HG03432 (cell line): Measurements from ENCODE around the gene PRDM16.
"Not testable (repeated sequence)": the region's sequence is repeated elsewhere in the genome, so short reads cannot be mapped to it uniquely, and the experiment has no call there.

ENCODE experiments used
- ATAC-seq: cut with Tn5 transposase; IDR thresholded peaks from one replicate; pipeline ENCODE4 v1.9.1; 2021; ENCODE audit warnings: mild to moderate bottlenecking, moderate library complexity; ENCODE audit not compliant: unreplicated experiment

PRDM16 gene

GRCh38 chr1:3080053-3080955 is 11.3 kb downstream of the PRDM16 start:
- ATAC-seq: no peak

DNA sequence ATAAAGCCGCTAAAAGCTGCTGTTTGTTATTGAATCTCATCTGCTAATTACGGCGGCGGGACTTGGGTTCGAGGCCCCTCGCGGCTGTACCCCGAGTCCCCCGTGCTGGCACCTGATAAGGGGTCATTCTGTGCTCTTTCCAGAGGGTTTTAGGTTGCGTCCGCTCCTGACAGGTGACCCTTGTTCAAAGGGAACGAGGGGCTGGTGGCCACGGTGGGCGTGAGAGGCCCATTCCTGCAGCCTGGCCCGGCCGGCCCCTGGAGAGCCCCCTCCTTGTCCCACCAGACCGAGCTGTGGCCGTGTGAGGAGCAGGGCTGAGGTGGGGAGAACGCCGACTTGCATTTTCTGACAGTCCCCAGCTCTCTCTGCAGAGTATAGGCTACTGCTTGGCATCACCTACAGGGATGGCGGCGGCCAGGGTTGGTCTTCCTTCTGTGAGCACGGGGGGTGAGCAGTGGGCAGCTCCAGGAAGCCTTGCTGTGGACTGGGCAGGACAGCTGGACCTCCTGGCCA is 12.2 kb downstream of the PRDM16 start:
- ATAC-seq: no peak

GRCh38 chr1:3082051-3082450 is 13.0 kb downstream of the PRDM16 start:
- ATAC-seq: no peak

GRCh38 chr1:3082571-3083516 is 13.8 kb downstream of the PRDM16 start:
- ATAC-seq: no peak

GRCh38 chr1:3084154-3084553 is 15.2 kb downstream of the PRDM16 start:
- ATAC-seq: no peak

DNA sequence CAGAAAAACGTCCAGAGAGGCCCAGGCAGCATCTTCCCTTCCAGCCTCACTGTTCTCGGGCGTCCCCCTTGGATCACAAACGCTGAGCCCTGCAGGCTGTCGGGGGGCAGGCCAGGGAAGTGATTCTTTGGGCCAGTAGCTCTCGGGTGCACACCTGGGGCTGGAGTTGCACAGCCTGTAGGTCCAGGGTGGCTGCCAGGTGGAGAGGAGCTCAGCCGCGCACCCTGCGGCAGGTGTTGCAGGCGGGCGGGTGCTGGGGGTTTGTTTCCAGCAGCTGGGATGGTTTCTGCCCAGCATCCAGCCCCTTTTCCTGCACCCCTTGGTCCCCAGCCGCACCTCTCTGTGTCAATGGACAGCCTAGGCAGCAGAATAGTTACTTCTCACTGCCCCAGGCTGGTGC is 15.7 kb downstream of the PRDM16 start:
- ATAC-seq: no peak

DNA sequence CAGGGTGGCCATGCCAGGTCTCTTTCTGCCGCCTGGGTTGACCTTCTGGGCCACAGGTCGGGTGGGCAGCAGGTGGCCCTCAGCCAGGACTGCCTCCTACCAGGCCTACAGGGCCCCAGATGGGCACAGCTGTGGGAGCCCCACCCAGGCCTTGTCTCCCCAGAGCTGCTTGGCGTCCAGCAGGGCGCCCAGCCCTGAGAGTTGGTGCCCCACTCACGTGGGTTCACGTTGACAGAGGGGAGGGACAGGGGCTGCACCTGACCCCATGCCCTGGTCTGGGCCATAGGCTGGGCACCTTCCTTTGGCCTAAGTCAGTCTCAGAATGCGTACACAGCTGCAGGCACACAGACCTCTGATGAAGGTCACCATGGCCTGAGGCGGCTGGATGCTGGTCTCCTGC is 16.7 kb downstream of the PRDM16 start:
- ATAC-seq: no peak

DNA sequence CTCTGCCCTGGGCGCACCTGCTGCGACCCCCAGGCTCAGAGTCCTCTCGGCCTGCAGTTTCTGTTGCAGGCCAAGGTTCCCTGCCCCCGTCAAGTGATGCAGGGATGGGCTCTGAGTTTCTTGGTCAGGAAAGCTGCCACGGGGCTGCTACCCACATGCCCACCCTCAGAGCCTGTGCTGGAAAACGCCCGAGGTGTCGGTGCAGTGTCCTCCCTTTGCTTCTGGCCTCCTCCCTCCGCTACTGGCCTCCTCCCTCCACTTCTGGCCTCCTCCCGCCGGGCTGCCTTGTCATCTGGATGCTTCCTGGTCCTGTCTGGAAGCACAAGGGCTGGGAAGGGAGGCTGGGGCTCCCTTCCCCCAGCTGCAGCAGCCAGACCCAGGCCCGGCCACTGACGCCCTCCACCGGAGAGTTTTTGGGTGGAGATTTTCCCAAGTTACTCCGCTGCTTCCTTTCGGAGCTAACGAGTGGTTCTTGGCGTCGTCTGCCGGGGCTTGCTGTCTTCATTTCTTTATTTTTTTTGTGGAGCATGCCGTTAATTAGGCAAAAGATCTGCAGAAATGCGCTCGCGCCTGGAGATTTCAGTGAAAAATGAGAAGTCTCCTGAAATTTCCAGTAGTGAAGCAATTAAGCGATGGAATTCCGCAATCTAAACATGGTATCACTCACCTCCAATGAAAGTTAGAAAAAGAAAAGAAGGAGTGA is 17.4 kb downstream of the PRDM16 start:
- ATAC-seq: no peak

DNA sequence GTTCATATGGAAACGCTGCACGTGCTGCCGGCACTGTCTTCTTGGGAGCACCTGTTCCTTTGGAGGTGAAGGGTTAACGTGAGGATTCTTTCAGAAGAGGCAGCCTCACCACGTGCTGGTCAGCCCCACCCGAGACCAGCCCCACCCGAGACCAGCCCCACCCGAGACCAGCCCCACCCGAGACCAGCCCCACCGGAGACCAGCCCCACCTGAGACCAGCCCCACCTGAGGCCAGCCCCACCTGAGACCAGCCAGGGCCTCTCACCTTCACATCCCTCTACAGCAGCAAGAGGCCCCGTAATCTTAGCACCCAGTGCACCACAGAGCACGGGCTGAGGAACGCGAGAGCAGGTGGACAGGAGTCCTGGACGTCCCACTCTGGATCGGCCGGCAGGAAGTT is 18.0 kb downstream of the PRDM16 start:
- no peak for ATAC-seq

GRCh38 chr1:3087946-3088668 is 19.1 kb downstream of the PRDM16 start:
- ATAC-seq: not testable (repeated sequence)

GRCh38 chr1:3089490-3089889 is 20.5 kb downstream of the PRDM16 start:
- no peak for ATAC-seq

GRCh38 chr1:3091334-3091733 is 22.3 kb downstream of the PRDM16 start:
- no peak for ATAC-seq

DNA sequence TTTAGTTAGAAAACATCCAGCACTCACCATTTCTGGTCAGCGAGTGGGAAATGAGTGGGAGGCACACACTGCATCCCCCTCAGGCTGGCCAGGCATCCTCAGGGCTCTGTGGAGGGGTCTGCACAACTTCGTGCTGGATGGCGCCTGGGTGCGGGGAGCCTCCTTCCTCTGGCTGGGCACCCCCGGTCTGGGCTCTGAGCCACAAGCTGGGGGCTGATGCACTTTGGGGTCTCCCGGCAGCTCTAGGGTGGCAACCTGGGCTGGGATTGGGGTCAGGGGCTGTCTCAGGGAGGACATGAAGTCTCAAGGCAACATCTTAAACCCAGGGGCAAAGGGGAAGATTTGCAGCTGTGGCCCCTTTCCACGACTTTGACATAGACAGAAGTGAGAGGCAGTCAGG is 23.5 kb downstream of the PRDM16 start:
- ATAC-seq: no peak

- ATAC-seq: no peak
Measured at GRCh38 chr1:3093898-3094626, 25.1 kb downstream of the PRDM16 start.

GRCh38 chr1:3094863-3095780 is 26.1 kb downstream of the PRDM16 start:
- ATAC-seq: no peak

DNA sequence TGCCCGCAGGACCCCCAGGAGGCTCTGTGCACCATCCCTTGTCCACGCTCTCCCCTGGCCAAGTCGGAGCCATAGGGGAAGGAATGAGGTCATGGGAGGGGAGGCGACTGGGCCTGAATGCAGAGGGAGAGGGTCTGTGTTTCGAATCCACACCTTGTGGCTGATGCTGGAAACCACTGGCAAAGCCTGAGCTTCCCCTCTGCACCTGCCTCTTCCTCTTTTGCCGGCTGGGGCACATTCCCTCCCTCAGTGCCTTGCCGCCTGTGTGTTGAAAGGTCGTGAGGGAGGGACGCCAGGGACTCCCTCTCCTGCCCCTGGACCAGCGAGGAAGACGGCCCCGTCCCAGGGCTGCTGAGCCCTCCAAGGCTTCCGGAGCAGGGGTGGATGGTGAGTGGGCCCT is 27.3 kb downstream of the PRDM16 start:
- no peak for ATAC-seq

DNA sequence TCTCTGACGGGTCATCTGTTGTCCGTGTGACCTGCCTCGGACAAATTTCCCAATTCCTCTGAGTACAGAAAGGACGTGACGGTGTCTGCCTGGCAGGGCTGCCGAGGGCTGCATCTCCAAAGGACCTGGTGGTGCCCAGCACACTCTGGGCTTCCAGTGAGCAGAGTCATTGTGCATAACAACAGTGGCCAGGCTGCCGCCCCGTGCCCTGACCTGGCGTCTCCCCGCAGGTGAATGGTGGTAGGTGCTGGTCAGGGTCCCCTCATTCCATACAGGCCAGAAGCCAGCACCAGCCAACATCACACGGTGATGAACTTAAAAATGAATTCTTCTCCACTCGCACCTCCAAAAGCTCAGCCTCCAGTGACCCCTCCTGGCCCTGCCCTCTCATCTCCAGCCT is 28.2 kb downstream of the PRDM16 start:
- ATAC-seq: no peak

DNA sequence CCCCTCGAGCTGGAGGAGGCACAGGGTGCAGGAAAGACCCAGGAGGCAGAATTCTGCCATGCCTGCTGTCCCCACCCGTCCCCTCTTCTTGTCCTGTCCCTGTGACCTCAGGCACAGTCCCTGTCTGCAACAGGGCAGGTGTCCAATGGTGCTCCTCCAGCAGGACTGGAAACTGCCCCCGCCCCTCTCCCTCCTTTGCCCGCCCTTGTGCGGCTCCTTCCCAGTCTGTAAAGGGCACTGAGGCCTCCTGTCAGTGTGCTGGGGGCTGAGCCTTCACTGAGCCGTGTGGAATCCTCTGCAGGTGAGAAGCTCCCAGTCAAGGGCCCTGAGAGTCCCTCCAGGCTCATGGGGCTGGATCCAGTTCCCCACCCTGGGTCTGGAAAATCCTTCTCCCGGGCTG is 28.9 kb downstream of the PRDM16 start:
- ATAC-seq: no peak

GRCh38 chr1:3099861-3100260 is 30.9 kb downstream of the PRDM16 start:
- ATAC-seq: no peak
